ENCODE results near the gene RASGRF2. TPM values are rescaled to one million over a fixed set of nuclear protein-coding genes. Genes with fewer than 3 reads are reported as not detected.

RASGRF2 gene
- total RNA-seq, 1 experiment from 2014 or later = not detected

DNA sequence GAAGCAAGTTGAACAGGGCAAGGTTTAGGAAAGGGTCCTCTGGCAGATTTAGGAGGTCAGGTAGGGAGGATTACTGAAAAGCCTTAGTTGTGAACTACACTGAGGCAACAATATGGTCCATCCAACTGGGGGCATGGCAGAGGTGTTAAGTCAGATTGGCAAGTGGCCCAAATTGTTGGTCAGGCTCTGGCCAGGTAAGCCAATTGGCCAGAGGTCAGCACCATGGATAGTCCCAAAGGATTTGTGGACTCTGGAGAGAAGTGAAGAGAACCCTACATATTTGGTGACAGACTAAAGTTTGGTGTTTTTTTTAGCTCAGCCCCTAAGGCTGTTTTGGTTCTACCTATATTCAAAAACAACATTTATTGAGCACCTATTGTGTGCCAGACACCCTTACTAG is 39.1 kb upstream of the RASGRF2 start:
- DNase-seq (ENCODE audit: unreplicated experiment) = peak; percentile 27
- TF ChIP-seq, protein P1, sequence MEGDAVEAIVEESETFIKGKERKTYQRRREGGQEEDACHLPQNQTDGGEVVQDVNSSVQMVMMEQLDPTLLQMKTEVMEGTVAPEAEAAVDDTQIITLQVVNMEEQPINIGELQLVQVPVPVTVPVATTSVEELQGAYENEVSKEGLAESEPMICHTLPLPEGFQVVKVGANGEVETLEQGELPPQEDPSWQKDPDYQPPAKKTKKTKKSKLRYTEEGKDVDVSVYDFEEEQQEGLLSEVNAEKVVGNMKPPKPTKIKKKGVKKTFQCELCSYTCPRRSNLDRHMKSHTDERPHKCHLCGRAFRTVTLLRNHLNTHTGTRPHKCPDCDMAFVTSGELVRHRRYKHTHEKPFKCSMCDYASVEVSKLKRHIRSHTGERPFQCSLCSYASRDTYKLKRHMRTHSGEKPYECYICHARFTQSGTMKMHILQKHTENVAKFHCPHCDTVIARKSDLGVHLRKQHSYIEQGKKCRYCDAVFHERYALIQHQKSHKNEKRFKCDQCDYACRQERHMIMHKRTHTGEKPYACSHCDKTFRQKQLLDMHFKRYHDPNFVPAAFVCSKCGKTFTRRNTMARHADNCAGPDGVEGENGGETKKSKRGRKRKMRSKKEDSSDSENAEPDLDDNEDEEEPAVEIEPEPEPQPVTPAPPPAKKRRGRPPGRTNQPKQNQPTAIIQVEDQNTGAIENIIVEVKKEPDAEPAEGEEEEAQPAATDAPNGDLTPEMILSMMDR (IDR thresholded peaks at IDR 0.05; ENCODE audit: unreplicated experiment) = no peak
- POLR2A ChIA-PET = no interaction called here
- Mint-ChIP-seq H3K27ac (ENCODE audit: low read depth, unreplicated experiment) (no peak overlapping the region), H3K36me3 (ENCODE audit: insufficient read depth, unreplicated experiment) (no peaks in the 10 kb centered on the region), H3K27me3 (ENCODE audit: insufficient read depth, unreplicated experiment) (peaks cover 11% of the 10 kb centered on the region), H3K9me3 (ENCODE audit: unreplicated experiment) (no peaks in the 10 kb centered on the region), H3K4me3 (ENCODE audit: unreplicated experiment) (no peak overlapping the region), H3K4me1 (ENCODE audit: insufficient read depth, unreplicated experiment) (no peaks in the 10 kb centered on the region)
- intact Hi-C loops (cut with micrococcal nuclease) = no loop called here
- CTCF ChIA-PET = interaction anchor here (0.9 to 1.8 kb wide), 2 partner anchors 11 to 245 kb away, joined by 3 to 4 read pairs; no protein-coding TSS in a partner anchor
- BruUV-seq (replicated peaks) = no TSS peak

GRCh38 chr5:80925931-80926330 is 34.2 kb upstream of the RASGRF2 start:
- POLR2A ChIA-PET = no interaction called here
- BruUV-seq (replicated peaks) = no TSS peak

DNA sequence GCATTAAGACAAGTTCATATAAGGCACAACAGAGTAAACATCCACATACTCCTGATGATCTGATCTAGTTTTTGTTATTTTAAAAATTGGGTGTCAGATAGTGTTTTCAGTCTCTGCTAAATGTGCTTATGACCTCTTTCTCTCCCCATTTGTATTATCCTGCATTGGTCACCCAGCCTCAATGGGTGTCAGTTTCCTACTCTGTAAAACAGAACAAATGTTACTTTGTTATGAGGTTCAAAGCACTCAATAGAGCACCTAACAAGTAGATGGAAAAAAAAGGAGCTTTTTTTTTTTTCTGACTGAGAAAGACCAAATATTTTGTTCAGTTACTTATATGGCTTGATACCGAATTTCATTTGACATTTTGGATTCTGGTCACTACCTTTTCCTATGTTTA is 33.6 kb upstream of the RASGRF2 start:
- Mint-ChIP-seq H3K4me3 (ENCODE audit: unreplicated experiment) (no peak overlapping the region), H3K36me3 (ENCODE audit: insufficient read depth, unreplicated experiment) (no peaks in the 10 kb centered on the region), H3K27ac (ENCODE audit: low read depth, unreplicated experiment) (no peak overlapping the region), H3K4me1 (ENCODE audit: insufficient read depth, unreplicated experiment) (no peaks in the 10 kb centered on the region), H3K9me3 (ENCODE audit: unreplicated experiment) (no peaks in the 10 kb centered on the region), H3K27me3 (ENCODE audit: insufficient read depth, unreplicated experiment) (peaks cover 11% of the 10 kb centered on the region)
- CTCF ChIA-PET = interaction anchor here (0.8 kb wide), 1 partner anchor 1009 kb away, joined by 6 read pairs; no protein-coding TSS in a partner anchor
- no peak for DNase-seq (ENCODE audit: unreplicated experiment)
- intact Hi-C loops (cut with micrococcal nuclease) = no loop called here
- TF ChIP-seq, protein P1 (IDR thresholded peaks at IDR 0.05; ENCODE audit: unreplicated experiment) = no peak
- POLR2A ChIA-PET = no interaction called here
- no TSS peak for BruUV-seq (replicated peaks)

More at GRCh38 chr5:80925931-80926330, 34.2 kb upstream of the RASGRF2 start:
- no peak overlapping the region for H3K4me3 Mint-ChIP-seq (ENCODE audit: unreplicated experiment)
- TF ChIP-seq, protein P1 (IDR thresholded peaks at IDR 0.05; ENCODE audit: unreplicated experiment) = no peak
- peaks cover 11% of the 10 kb centered on the region for H3K27me3 Mint-ChIP-seq (ENCODE audit: insufficient read depth, unreplicated experiment)
- no peaks in the 10 kb centered on the region for H3K9me3 Mint-ChIP-seq (ENCODE audit: unreplicated experiment)
- H3K36me3 Mint-ChIP-seq (ENCODE audit: insufficient read depth, unreplicated experiment) = no peaks in the 10 kb centered on the region
- CTCF ChIA-PET = interaction anchor here (0.6 kb wide), 1 partner anchor 408 kb away, joined by 3 read pairs; no protein-coding TSS in a partner anchor
- H3K27ac Mint-ChIP-seq (ENCODE audit: low read depth, unreplicated experiment) = no peak overlapping the region
- H3K4me1 Mint-ChIP-seq (ENCODE audit: insufficient read depth, unreplicated experiment) = no peaks in the 10 kb centered on the region
- intact Hi-C loops (cut with micrococcal nuclease) = no loop called here
- no peak for DNase-seq (ENCODE audit: unreplicated experiment)

GRCh38 chr5:80926979-80927656 is 33.0 kb upstream of the RASGRF2 start:
- Mint-ChIP-seq H3K36me3 (ENCODE audit: insufficient read depth, unreplicated experiment) (no peaks in the 10 kb centered on the region), H3K27ac (ENCODE audit: low read depth, unreplicated experiment) (no peak overlapping the region), H3K4me3 (ENCODE audit: unreplicated experiment) (no peak overlapping the region), H3K27me3 (ENCODE audit: insufficient read depth, unreplicated experiment) (peaks cover 9% of the 10 kb centered on the region), H3K9me3 (ENCODE audit: unreplicated experiment) (no peaks in the 10 kb centered on the region), H3K4me1 (ENCODE audit: insufficient read depth, unreplicated experiment) (no peaks in the 10 kb centered on the region)
- TF ChIP-seq, protein P1 (IDR thresholded peaks at IDR 0.05; ENCODE audit: unreplicated experiment) = no peak
- intact Hi-C loops (cut with micrococcal nuclease) = no loop called here
- POLR2A ChIA-PET = no interaction called here
- DNase-seq (ENCODE audit: unreplicated experiment) = no peak
- CTCF ChIA-PET = interaction anchor here (0.8 kb wide), 1 partner anchor 1010 kb away, joined by 6 read pairs; no protein-coding TSS in a partner anchor
- no TSS peak for BruUV-seq (replicated peaks)
